AG10803 (cell line): Measurements from ENCODE around the gene MOG.
"Not testable (repeated sequence)": the region's sequence is repeated elsewhere in the genome, so short reads cannot be mapped to it uniquely, and the experiment has no call there.

ENCODE experiments used
- DNase-seq: peaks from one replicate; pipeline ENCODE4 v3.0.0; 2010; ENCODE audit warnings: low read depth
- H3K4me3 ChIP-seq: 2 replicates; pipeline ENCODE4 v1.5.1; 2011; ENCODE audit warnings: mild to moderate bottlenecking, low read length, control low read depth
- TF ChIP-seq, protein P1 (sequence below): conservative IDR thresholded peaks from 2 replicates; pipeline ENCODE4 v1.5.1; 2011; ENCODE audit warnings: mild to moderate bottlenecking, low read length, control low read depth, inconsistent platforms

The MOG gene

DNA sequence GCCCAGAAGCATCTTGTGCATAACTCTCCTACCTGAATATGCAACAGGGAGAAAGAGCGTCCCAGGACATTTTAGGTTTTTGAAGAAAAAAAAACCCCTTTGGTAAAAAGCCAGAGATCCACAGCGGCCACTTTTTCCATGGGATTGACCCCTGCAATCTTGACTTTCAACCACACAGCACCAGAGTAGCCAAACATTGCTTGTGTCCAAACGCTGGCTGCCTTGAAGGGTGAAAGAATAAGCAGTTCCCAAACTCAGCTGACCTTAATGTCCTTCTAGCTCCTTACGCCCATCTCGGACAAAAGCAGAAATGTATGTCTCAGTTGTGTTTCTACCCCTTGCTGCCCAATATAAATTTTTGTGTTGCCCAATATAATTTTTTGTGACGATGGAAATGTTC, 1.2 kb upstream of the MOG start:
- TF ChIP-seq, protein P1, sequence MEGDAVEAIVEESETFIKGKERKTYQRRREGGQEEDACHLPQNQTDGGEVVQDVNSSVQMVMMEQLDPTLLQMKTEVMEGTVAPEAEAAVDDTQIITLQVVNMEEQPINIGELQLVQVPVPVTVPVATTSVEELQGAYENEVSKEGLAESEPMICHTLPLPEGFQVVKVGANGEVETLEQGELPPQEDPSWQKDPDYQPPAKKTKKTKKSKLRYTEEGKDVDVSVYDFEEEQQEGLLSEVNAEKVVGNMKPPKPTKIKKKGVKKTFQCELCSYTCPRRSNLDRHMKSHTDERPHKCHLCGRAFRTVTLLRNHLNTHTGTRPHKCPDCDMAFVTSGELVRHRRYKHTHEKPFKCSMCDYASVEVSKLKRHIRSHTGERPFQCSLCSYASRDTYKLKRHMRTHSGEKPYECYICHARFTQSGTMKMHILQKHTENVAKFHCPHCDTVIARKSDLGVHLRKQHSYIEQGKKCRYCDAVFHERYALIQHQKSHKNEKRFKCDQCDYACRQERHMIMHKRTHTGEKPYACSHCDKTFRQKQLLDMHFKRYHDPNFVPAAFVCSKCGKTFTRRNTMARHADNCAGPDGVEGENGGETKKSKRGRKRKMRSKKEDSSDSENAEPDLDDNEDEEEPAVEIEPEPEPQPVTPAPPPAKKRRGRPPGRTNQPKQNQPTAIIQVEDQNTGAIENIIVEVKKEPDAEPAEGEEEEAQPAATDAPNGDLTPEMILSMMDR = no peak
- no peak for DNase-seq
- H3K4me3 ChIP-seq = no peak overlapping the region

DNA sequence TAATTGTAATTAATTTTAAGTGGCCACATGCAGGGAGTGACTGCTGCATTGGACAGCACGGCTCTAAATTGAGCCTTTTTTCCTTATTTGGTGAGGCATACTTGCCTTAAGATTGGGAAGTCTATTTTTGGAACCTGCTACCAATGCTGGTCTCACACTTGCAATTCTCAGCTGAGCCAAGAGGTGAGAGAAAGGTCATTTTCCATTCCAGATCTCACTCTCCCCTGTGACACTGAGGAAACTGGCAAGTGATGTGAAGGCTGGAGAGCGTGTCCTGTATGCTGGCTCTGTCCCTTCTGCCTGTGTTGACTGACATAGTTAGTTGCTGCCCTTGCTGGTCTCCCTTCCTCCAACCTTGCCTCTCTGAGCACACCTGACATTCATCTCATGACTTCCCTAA, 735 bp upstream of the MOG start:
- no peak overlapping the region for H3K4me3 ChIP-seq
- TF ChIP-seq, protein P1 = no peak
- no peak for DNase-seq

DNA sequence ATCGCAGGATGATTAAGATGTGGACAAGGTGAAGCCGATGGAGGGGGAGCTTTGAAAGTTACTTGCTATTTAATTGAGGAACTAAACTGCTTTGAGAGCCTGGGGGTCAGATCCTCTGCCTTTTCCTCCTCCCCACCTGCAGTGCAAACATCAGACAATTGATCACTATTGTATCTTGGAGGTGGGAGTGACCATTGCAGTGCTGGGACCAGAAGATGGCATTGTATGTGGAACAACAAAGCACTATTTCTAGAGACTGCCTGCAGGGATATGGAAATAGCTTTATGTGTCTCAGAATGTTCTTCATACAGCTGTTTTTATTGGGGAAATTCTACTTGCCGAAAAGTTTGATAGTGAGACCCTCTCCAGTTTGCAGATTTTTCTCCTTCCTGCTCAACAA, 4.2 kb downstream of the MOG start:
- no peak for DNase-seq
- TF ChIP-seq, protein P1 = no peak
- H3K4me3 ChIP-seq = no peak overlapping the region

DNA sequence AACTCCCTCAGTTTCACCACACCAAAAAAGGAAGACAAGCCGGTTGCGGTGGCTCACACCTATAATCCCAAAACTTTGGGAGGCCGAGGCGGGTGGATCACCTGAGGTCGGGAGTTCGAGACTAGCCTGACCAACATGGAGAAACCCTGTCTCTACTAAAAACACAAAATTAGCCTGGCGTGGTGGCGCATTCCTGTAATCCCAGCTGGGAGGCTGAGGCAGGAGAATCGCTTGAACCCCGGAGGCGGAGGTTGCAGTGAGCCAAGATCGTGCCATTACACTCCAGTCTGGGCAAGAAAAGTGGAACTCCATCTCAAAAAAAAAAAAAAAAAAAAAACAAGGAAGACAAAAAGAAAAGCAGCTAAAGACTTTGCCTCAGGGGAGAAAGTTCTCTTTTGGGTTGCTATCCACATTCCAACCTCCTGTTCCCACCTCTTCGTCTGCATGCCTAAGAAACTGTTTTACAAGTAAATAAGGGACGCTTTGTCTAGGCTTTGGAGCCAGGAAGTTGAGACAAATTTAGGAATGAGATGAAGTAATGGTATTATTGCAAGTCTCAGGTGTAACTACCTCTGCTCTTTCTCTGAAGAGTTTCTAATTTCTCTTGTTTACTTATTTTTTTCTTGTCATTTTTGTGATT, 4.7 kb downstream of the MOG start:
- H3K4me3 ChIP-seq, DNase-seq: not testable (repeated sequence)

DNA sequence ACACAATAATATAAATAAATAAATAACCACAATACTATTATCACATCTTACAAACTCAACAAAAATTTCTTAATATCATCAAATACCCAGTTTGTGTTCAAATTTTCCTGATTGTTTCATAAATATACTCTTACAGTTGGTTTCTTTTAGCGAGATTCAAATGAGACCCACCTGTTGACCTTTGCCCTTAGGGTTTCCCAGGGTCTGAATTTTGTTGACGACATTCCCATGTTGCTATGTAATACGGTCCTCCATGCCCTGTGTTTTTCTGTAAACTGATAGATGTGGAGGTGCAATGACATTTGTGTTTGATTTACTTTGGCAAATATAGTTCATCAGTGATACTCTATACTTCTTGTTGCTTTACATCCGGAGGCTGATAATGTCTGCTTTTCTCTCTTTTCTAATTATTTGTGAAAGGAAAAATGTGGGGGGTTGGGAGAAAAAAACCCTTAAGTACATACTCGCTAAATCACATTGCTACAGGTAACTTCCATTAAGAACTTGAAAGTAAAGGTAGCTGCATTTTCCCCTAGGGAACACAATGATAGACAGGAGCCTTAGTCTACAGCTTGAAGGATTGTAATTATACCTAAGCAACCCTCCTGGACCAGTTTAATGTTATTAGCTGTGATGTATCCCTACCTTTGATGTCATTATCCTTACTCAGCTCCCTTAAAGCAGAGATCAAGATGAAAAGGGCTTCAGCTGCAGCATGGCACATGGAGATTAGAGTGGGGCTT, 6.6 kb downstream of the MOG start:
- no peak overlapping the region for H3K4me3 ChIP-seq
- no peak for DNase-seq
- TF ChIP-seq, protein P1 = no peak

DNA sequence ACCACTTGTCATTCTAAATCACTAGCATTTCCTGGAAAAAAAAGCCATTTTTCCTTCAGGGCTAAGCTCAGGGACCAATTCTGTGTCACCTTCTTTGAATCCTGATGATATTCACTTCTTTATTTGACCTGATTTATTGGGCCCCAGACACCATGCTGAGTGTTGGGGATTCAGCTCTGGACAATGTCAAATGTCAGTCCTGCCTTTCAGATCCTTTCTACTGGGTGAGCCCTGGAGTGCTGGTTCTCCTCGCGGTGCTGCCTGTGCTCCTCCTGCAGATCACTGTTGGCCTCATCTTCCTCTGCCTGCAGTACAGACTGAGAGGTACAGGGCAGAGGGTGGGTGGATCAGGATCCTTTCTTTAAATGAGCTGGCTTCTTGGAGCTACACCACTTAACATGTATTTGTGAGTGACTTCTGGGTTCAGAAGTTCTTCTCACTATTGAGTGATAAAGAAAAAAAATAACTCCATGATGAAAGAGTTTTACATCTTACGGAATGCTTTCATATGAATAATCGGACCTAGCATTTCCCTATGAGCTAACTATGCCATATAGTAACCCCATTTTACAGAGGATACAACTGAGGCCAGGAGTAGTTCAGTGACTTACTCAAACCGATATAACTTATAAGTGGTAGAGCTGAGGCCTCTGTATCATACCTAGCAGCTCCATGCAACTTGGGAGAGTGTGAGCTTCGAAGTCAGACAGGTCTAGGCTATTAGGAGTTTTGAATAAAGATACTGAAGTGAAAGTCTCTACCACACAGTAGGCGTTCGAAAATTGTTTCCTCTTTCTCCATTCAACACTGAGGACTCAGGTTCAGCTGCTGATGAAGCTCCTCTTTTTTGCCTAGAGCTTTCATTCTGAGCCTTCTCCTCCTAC, 9.3 kb downstream of the MOG start:
- H3K4me3 ChIP-seq = no peak overlapping the region
- TF ChIP-seq, protein P1 = no peak
- DNase-seq = no peak

DNA sequence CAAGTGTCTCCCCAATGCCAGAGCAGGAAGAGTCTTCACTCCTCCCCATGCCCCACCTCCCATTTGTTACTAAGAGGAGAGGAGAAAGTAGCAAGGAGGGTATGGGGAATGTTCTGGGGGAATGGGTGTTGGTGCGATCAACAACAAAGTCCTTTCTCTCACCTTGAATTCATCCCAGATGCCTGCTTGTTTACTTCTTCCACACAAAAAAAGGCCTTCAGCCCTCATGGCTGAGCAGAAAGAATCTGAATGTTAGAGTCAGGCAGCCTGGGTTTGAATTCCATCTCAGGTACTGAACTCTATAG, 9.9 kb downstream of the MOG start:
- TF ChIP-seq, protein P1 = no peak
- H3K4me3 ChIP-seq = no peak overlapping the region
- no peak for DNase-seq
